Rectal smooth muscle tissue (tissue), 1 donor: ENCODE results near the gene LCOR.

Source experiments
- H3K27ac ChIP-seq: one replicate; pipeline ENCODE4 v1.7.0; 2013; ENCODE audit warnings: low read depth, low read length, inconsistent platforms
- H3K27me3 ChIP-seq: one replicate; pipeline ENCODE4 v1.7.0; 2013; ENCODE audit warnings: low read length; ENCODE audit not compliant: control insufficient read depth, insufficient read depth
- H3K36me3 ChIP-seq: one replicate; pipeline ENCODE4 v1.7.0; 2013; ENCODE audit warnings: low read length; ENCODE audit not compliant: control insufficient read depth, insufficient read depth
- H3K4me1 ChIP-seq: one replicate; pipeline ENCODE4 v1.7.0; 2013; ENCODE audit warnings: low read length; ENCODE audit not compliant: control insufficient read depth, insufficient read depth
- H3K4me3 ChIP-seq: one replicate; pipeline ENCODE4 v1.7.0; 2013; ENCODE audit warnings: low read length
- H3K9ac ChIP-seq: one replicate; pipeline ENCODE4 v1.7.0; 2013; ENCODE audit warnings: low read length

LCOR gene

DNA sequence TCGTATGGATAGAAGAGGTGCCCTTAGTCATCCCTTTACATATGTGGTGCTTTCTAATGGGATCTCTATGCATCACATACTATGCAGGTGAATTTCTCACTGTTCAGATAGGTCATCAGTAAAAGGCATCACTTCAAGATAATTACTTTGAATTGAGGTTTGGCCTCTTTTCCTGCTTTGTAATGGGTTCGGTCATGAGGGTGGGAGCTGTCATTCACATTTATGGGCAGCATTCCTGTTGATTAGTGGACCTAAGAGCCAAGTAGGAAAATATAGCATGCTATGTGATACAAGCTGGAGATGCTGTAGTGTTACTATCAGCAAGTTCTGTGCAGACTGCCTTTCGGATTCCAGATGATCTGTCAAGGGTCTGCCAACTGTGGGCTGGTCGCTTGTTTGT lies 156.3 kb downstream of the LCOR start:
- peaks cover 8% of the 10 kb centered on the region for H3K4me1 ChIP-seq
- no peaks in the 10 kb centered on the region for H3K36me3 ChIP-seq
- H3K4me3 ChIP-seq, result no peak overlapping the region
- no peaks in the 10 kb centered on the region for H3K27me3 ChIP-seq
- peak overlapping the region; percentile 1 for H3K27ac ChIP-seq
- no peak overlapping the region for H3K9ac ChIP-seq

DNA sequence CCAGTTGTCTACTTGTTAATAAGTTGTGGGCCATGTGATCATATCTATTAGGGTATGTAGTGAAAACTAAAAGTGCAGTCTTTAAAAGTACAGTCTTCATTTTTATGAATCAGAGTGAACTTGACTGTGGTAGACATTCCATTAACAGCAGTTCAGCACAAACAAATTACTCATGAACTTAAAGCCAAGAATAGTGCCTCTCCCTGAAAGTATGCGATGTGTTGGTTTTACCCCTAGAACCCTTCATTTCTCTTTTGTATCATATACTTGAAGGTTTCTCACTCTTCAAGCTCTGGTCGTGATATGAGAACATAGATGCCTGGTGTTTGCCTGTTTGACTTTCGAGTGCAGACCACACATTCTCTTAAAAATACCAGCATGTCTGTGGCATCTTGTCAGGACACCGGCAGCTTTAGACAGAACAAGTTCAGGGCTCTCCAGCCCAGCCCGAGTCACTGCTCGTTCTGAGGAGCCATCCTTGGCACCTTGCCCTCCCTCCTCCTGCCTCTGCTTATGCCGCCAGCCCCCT lies 159.3 kb downstream of the LCOR start:
- H3K27ac ChIP-seq, result no peak overlapping the region
- no peak overlapping the region for H3K9ac ChIP-seq
- no peaks in the 10 kb centered on the region for H3K36me3 ChIP-seq
- H3K27me3 ChIP-seq, result no peaks in the 10 kb centered on the region
- H3K4me1 ChIP-seq, result peaks cover 8% of the 10 kb centered on the region
- no peak overlapping the region for H3K4me3 ChIP-seq

DNA sequence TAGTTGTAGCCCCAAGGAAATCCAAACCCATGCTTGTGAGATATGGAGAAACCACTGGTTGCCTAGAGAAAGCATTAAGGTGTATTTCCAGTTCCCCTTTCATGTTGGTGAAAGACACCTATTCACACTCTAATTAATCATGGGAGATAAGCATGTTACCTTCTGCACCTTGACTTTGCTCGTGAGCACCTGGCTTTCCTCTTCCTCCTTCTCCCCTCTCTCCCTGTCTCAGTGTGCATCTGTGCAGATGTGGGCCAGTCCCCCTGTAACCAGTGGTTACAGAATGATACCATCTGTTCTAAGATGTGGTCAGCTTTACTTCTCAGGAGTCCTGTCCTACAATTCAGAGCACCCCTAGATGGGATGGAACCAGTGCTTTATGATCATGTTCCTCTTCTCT lies 160.6 kb downstream of the LCOR start:
- Histone ChIP-seq H3K27ac (no peak overlapping the region), H3K4me1 (peaks cover 8% of the 10 kb centered on the region), H3K4me3 (no peak overlapping the region), H3K27me3 (no peaks in the 10 kb centered on the region), H3K9ac (no peak overlapping the region), H3K36me3 (no peaks in the 10 kb centered on the region)

DNA sequence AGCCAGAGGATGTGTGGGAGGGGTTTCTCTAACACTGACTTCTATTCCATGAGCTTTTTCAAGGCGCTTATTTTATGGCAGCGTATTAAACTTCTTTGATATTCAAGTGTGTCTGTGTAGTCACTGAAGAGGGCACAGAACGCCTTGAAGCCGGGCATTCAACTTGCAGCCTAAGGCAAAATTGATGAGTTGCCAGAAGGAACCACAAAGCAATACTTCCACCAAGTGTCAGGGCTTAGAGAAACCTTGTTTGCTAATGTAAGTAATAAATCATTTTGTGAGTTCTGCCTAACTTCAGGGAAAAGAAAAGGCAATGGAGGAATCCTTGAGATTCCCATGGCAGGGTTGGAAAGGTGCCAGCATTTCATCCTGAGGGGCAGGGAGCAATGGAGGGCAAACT lies 163.8 kb downstream of the LCOR start:
- no peaks in the 10 kb centered on the region for H3K27me3 ChIP-seq
- H3K36me3 ChIP-seq, result no peaks in the 10 kb centered on the region
- no peak overlapping the region for H3K4me3 ChIP-seq
- H3K9ac ChIP-seq, result no peak overlapping the region
- no peak overlapping the region for H3K27ac ChIP-seq
- peaks cover 5% of the 10 kb centered on the region for H3K4me1 ChIP-seq

DNA sequence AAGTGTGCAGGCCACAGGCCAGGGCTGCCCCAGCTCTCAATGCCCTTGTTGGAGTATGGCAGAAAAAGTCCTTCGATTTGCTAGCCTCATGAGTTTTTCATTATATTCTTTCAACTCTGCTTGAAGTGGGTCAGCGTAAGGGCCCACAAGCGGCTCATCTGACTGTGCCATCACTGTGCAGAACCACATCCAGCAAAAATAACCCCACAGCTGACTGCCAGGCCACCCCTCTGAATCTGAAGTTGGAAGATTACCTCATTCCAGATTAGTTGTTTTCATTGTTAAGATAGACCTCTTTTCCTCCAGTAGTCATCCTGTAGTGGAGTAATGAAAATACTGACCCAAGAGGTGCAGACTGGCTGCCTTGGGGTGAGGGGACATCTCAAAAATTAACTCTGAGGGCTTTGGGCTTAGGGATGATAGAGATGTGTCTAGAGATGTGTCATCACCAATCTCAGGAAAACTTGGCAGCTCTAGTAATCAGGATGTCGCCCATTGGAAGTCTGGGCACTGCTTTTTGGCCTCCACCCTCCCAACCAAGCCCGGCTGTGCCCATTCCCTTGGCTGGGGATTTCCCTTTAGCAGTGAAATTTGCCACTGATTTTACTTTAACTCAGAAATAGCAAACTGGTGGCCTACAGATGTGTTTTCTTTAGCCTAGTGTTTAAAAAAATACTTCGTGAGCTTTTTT lies 164.3 kb downstream of the LCOR start:
- Histone ChIP-seq H3K27me3 (no peaks in the 10 kb centered on the region), H3K4me1 (peaks cover 2% of the 10 kb centered on the region), H3K36me3 (no peaks in the 10 kb centered on the region), H3K9ac (no peak overlapping the region), H3K4me3 (no peak overlapping the region), H3K27ac (no peak overlapping the region)

- Histone ChIP-seq H3K4me3 (no peak overlapping the region), H3K27me3 (no peaks in the 10 kb centered on the region), H3K9ac (no peak overlapping the region), H3K27ac (no peak overlapping the region), H3K4me1 (no peaks in the 10 kb centered on the region), H3K36me3 (no peaks in the 10 kb centered on the region)
Observed at GRCh38 chr10:96998329-96998888, 166.3 kb downstream of the LCOR start.

DNA sequence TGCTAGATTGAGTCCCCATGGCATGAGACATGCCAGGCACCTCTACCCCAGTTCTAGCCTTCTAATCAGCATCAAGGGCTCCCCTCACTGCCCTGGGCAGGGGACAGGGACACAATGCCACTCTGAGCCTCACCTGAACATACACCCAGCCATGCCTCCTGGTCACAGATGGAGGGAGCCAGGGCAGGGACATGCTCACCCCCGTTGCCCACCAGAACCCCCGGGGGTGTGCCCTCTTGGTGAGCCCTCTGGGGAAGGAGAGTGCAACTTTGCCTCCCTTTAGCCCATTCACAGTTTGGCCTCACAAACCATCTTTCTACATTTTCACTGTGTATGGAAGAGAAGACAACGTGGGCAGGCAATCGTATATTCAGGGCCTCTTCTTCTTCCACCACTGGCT lies 167.2 kb downstream of the LCOR start:
- Histone ChIP-seq H3K4me3 (no peak overlapping the region), H3K27ac (no peak overlapping the region), H3K9ac (no peak overlapping the region), H3K27me3 (no peaks in the 10 kb centered on the region), H3K36me3 (no peaks in the 10 kb centered on the region), H3K4me1 (no peaks in the 10 kb centered on the region)

- Histone ChIP-seq H3K36me3 (no peaks in the 10 kb centered on the region), H3K27me3 (no peaks in the 10 kb centered on the region), H3K27ac (no peak overlapping the region), H3K9ac (no peak overlapping the region), H3K4me3 (no peak overlapping the region), H3K4me1 (no peaks in the 10 kb centered on the region)
Observed at GRCh38 chr10:96999987-97000386, 167.9 kb downstream of the LCOR start.

DNA sequence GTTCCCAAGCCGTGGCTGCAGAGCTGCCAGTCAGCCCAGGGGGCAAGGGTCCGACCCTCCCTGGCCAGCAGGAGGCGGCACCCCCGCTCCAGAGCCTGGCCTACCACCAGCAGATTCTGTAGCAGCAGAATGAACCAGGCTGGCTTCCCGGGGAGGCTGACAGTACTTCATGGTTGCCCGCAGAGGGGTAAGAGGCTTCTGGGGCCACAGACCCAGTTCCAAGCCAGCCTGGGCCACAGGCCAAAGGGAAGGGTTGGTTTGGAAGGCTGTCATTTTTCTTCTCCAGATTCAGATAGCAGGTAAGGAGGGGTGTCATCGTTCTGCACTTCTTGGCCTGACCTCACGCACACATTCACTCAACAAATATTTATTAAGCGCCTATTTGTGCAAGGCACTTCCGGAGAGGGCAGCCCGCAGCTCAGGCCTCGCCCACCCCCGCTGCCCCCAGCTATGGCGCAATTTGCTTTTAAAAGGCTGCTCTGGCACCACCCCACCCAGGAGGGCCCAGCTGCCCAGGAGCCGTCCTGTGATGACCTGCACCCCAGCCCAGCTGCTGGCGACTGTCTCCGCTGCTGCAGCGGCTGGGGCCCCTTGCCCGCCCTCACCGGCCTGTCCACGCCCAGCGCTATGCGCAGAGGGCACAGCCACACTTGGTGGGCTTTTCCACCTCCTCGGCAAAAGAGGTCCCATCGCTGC lies 168.5 kb downstream of the LCOR start:
- Histone ChIP-seq H3K4me1 (no peaks in the 10 kb centered on the region), H3K4me3 (no peak overlapping the region), H3K36me3 (no peaks in the 10 kb centered on the region), H3K9ac (no peak overlapping the region), H3K27me3 (no peaks in the 10 kb centered on the region), H3K27ac (no peak overlapping the region)

- Histone ChIP-seq H3K27me3 (no peaks in the 10 kb centered on the region), H3K4me3 (no peak overlapping the region), H3K4me1 (no peaks in the 10 kb centered on the region), H3K9ac (no peak overlapping the region), H3K27ac (no peak overlapping the region), H3K36me3 (no peaks in the 10 kb centered on the region)
Observed at GRCh38 chr10:97001183-97001991, 169.3 kb downstream of the LCOR start.

DNA sequence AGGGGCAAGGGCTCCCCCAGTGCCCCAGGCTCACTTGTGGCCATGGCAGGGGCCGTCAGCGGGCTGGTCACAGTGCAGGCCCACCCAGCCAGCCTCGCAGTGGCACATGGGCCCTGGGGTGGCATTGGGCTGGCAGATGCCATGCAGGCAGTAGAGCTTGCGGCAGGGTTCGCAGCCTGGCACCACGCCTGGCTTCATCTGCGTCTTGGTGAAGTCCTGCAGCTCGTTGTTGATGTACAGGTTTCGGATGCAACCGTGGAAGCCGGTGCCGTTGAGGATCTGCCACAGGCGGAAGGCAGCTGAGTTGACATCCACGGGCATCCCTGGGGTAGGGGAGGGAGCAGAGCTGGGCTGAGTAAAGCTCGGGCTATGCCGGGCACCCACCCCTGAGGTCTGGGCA lies 170.6 kb downstream of the LCOR start:
- no peaks in the 10 kb centered on the region for H3K4me1 ChIP-seq
- no peak overlapping the region for H3K4me3 ChIP-seq
- H3K36me3 ChIP-seq, result no peaks in the 10 kb centered on the region
- H3K27me3 ChIP-seq, result no peaks in the 10 kb centered on the region
- H3K9ac ChIP-seq, result no peak overlapping the region
- H3K27ac ChIP-seq, result no peak overlapping the region

DNA sequence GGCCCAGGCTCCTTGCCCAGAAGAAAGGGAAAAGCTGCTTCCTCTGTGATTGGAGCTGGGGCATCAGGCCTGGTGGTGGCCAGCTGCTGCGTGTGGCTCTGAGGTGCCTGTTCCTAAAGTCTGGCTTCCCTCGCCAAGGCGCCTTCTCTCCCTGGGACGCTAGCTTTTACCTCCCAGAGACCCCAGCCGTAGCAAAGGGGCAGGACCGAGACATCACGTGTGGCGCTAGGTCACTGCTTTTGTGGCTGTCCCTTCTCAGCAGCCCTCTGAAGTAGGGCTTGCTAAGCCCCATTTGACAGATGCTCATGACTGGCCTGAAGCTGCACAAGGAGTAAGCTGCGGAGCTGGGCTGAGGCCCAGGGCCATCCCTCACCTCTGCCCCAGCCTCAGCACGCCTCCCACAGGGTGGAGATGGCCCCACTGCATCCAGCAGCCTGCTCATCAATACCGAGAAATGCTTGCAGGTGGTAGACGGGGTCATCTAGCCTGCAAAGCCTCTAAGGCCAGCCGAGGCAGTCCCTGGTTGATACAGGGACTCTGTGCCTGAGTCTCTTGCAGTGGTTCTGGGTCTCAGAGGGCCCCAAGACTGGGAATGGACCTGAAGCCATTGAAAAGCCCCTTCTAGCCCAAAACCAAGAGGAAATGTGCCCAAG lies 171.2 kb downstream of the LCOR start:
- no peaks in the 10 kb centered on the region for H3K36me3 ChIP-seq
- H3K9ac ChIP-seq, result no peak overlapping the region

More for the DNA sequence above, 171.2 kb downstream of the LCOR start:
- no peak overlapping the region for H3K4me3 ChIP-seq
- no peak overlapping the region for H3K27ac ChIP-seq
- H3K4me1 ChIP-seq, result no peaks in the 10 kb centered on the region
- no peaks in the 10 kb centered on the region for H3K27me3 ChIP-seq
